Measurements from ENCODE around the gene DPY30.

DPY30 gene

GRCh38 chr2:32005371-32005976 is 34.1 kb downstream of the DPY30 start:
- TF ChIP-seq CTCF (IDR thresholded peaks at IDR 0.05; ENCODE audit: insufficient read depth, missing control alignments), result no peak
- FAIRE-seq (no peak), DNase-seq (ENCODE audit: insufficient read length, low spot score) (no peak)

GRCh38 chr2:32003791-32004190 is 35.8 kb downstream of the DPY30 start:
- FAIRE-seq (no peak), DNase-seq (ENCODE audit: insufficient read length, low spot score) (no peak)
- no peak for TF ChIP-seq CTCF (IDR thresholded peaks at IDR 0.05; ENCODE audit: insufficient read depth, missing control alignments)

GRCh38 chr2:32002406-32002805 is 37.2 kb downstream of the DPY30 start:
- no peak for TF ChIP-seq CTCF (IDR thresholded peaks at IDR 0.05; ENCODE audit: insufficient read depth, missing control alignments)

GRCh38 chr2:31999438-31999837 is 40.2 kb downstream of the DPY30 start:
- no peak for TF ChIP-seq CTCF (IDR thresholded peaks at IDR 0.05; ENCODE audit: insufficient read depth, missing control alignments)
- FAIRE-seq, result no peak
- DNase-seq (ENCODE audit: insufficient read length, low spot score), result no peak

More at GRCh38 chr2:32002406-32002805, 37.2 kb downstream of the DPY30 start:
- DNase-seq (ENCODE audit: insufficient read length, low spot score), result no peak
- no peak for FAIRE-seq

GRCh38 chr2:31998731-31999383 is 40.7 kb downstream of the DPY30 start:
- no peak for TF ChIP-seq CTCF (IDR thresholded peaks at IDR 0.05; ENCODE audit: insufficient read depth, missing control alignments)
- FAIRE-seq, result no peak
- DNase-seq (ENCODE audit: insufficient read length, low spot score), result no peak

- FAIRE-seq (no peak), DNase-seq (ENCODE audit: insufficient read length, low spot score) (no peak)
- TF ChIP-seq CTCF (IDR thresholded peaks at IDR 0.05; ENCODE audit: insufficient read depth, missing control alignments), result no peak
Measured at GRCh38 chr2:31997653-31998052, 42.0 kb downstream of the DPY30 start.

GRCh38 chr2:31996571-31997150 is 42.9 kb downstream of the DPY30 start:
- FAIRE-seq, result no peak
- DNase-seq (ENCODE audit: insufficient read length, low spot score), result no peak
- no peak for TF ChIP-seq CTCF (IDR thresholded peaks at IDR 0.05; ENCODE audit: insufficient read depth, missing control alignments)
